WTC11 (cell line): ENCODE measurements around the gene RFC4. TPM values are rescaled to one million over a fixed set of nuclear protein-coding genes. Genes with fewer than 3 reads are reported as not detected.

Experiments
- ATAC-seq: fragments of 200-7000 bp; cut with Tn5 transposase; 2 replicates; pipeline ENCODE4 v1.10.0; 2021; ENCODE audit warnings: mild to moderate bottlenecking, moderate library complexity
- CTCF ChIA-PET: fragments of 300-600 bp; sonication (Branson Sonifier 250); formaldehyde crosslinking; loops from one replicate; lab custom pipeline; 2021; ENCODE audit warnings: antibody characterized with exemption; lab: Charles Lee
- POLR2A ChIA-PET: fragments of 350-600 bp; sonication (Branson Sonifier 250); formaldehyde crosslinking; loops from one replicate; lab custom pipeline; 2021; ENCODE audit warnings: antibody characterized with exemption; lab: Charles Lee
- DNase-seq: peaks from one replicate; pipeline ENCODE4 v3.0.0; 2021; ENCODE audit warnings: low spot score
- H3K27ac Mint-ChIP-seq: 2 replicates; pipeline ENCODE4 v1.8.0; 2021; ENCODE audit warnings: mixed read lengths
- H3K27me3 Mint-ChIP-seq: 2 replicates; pipeline ENCODE4 v1.8.0; 2021; ENCODE audit warnings: low read depth, mild to moderate bottlenecking, moderate library complexity, mixed read lengths
- H3K36me3 Mint-ChIP-seq: 2 replicates; pipeline ENCODE4 v1.8.0; 2021; ENCODE audit warnings: mixed read lengths
- H3K4me1 Mint-ChIP-seq: 2 replicates; pipeline ENCODE4 v1.8.0; 2022; ENCODE audit warnings: mixed read lengths
- H3K4me3 Mint-ChIP-seq: 2 replicates; pipeline ENCODE4 v1.8.0; 2021; ENCODE audit warnings: mild to moderate bottlenecking, moderate library complexity, mixed read lengths
- H3K9me3 Mint-ChIP-seq: 2 replicates; pipeline ENCODE4 v1.8.0; 2021; ENCODE audit warnings: mixed read lengths
- ATF1 ChIP-seq: sonication (generic); formaldehyde crosslinking; IDR thresholded peaks from 2 replicates; pipeline ENCODE4 v1.8.1; 2023; ENCODE audit warnings: mild to moderate bottlenecking, moderate library complexity, missing genetic modification reagents
- EMX1 ChIP-seq: fragments of 250-450 bp; sonication (Bioruptor Pico); IDR thresholded peaks from 2 replicates; pipeline ENCODE4 v1.8.0; 2021; ENCODE audit warnings: mild to moderate bottlenecking
- ETV6 ChIP-seq: sonication (generic); formaldehyde crosslinking; IDR thresholded peaks from 2 replicates; pipeline ENCODE4 v1.8.1; 2022; ENCODE audit warnings: mild to moderate bottlenecking, missing genetic modification reagents
- FOXK1 ChIP-seq: sonication (generic); formaldehyde crosslinking; IDR thresholded peaks from 2 replicates; pipeline ENCODE4 v1.8.0; 2022; ENCODE audit warnings: mild to moderate bottlenecking, moderate library complexity, missing genetic modification reagents
- JAZF1 ChIP-seq: fragments of 250-450 bp; sonication (Bioruptor Pico); IDR thresholded peaks from 2 replicates; pipeline ENCODE4 v1.9.0; 2021; ENCODE audit warnings: moderate library complexity, mild to moderate bottlenecking, inconsistent platforms
- JUN ChIP-seq: sonication (generic); formaldehyde crosslinking; IDR thresholded peaks from 2 replicates; pipeline ENCODE4 v1.8.0; 2023; ENCODE audit warnings: mild to moderate bottlenecking, missing genetic modification reagents
- MYBL2 ChIP-seq: sonication (generic); formaldehyde crosslinking; IDR thresholded peaks from 2 replicates; pipeline ENCODE4 v1.8.1; 2023; ENCODE audit warnings: mild to moderate bottlenecking, moderate library complexity, missing genetic modification reagents
- NFYB ChIP-seq: sonication (generic); formaldehyde crosslinking; conservative IDR thresholded peaks from 2 replicates; pipeline ENCODE4 v1.8.0; 2022; ENCODE audit warnings: low read depth, missing genetic modification reagents
- NR3C1 ChIP-seq: sonication (generic); formaldehyde crosslinking; conservative IDR thresholded peaks from 2 replicates; pipeline ENCODE4 v1.8.1; 2023; ENCODE audit warnings: low read depth, mild to moderate bottlenecking, missing genetic modification reagents
- SMAD4 ChIP-seq: sonication (generic); formaldehyde crosslinking; IDR thresholded peaks from 2 replicates; pipeline ENCODE4 v1.8.0; 2022; ENCODE audit warnings: mild to moderate bottlenecking, missing genetic modification reagents
- TEAD1 ChIP-seq: sonication (generic); formaldehyde crosslinking; IDR thresholded peaks from 2 replicates; pipeline ENCODE4 v1.8.0; 2022; ENCODE audit warnings: mild to moderate bottlenecking, missing genetic modification reagents
- ZNF138 ChIP-seq: sonication (generic); formaldehyde crosslinking; conservative IDR thresholded peaks from 2 replicates; pipeline ENCODE4 v1.8.1; 2022; ENCODE audit warnings: mild to moderate bottlenecking, moderate library complexity, missing genetic modification reagents
- ZNF232 ChIP-seq: sonication (generic); formaldehyde crosslinking; IDR thresholded peaks from 2 replicates; pipeline ENCODE4 v1.8.0; 2022; ENCODE audit warnings: mild to moderate bottlenecking, missing genetic modification reagents
- ZNF423 ChIP-seq: fragments of 250-450 bp; sonication (Bioruptor Pico); IDR thresholded peaks from 2 replicates; pipeline ENCODE4 v2.1.2; 2022; ENCODE audit warnings: mild to moderate bottlenecking, moderate library complexity
- ZNF671 ChIP-seq: fragments of 250-450 bp; sonication (Bioruptor Pico); IDR thresholded peaks from 2 replicates; pipeline ENCODE4 v1.8.0; 2021; ENCODE audit warnings: mild to moderate bottlenecking
- total RNA-seq: library from RNA; stranded (reverse); gene quantifications from 3 replicates; pipeline ENCODE4 v1.2.3, GENCODE V29; 2021
- TF ChIP-seq, protein P1 (sequence below): sonication (generic); formaldehyde crosslinking; IDR thresholded peaks from 2 replicates; pipeline ENCODE4 v1.8.0; 2023; ENCODE audit warnings: mild to moderate bottlenecking, missing genetic modification reagents
- TF ChIP-seq, protein P2 (sequence below): fragments of 250-450 bp; sonication (Bioruptor Pico); conservative IDR thresholded peaks from 2 replicates; pipeline ENCODE4 v1.9.0; 2021; ENCODE audit warnings: mild to moderate bottlenecking
- TF ChIP-seq, protein P3 (sequence below): sonication (generic); formaldehyde crosslinking; IDR thresholded peaks from 2 replicates; pipeline ENCODE4 v1.8.1; 2022; ENCODE audit warnings: low read depth, mild to moderate bottlenecking, moderate library complexity, missing genetic modification reagents, borderline replicate concordance
- TF ChIP-seq, protein P4 (sequence below): sonication (generic); formaldehyde crosslinking; IDR thresholded peaks from 2 replicates; pipeline ENCODE4 v1.8.0; 2022; ENCODE audit warnings: mild to moderate bottlenecking, missing genetic modification reagents
- TF ChIP-seq, protein P5 (sequence below): sonication (generic); formaldehyde crosslinking; IDR thresholded peaks from 2 replicates; pipeline ENCODE4 v1.8.1; 2022; ENCODE audit warnings: low read depth, missing genetic modification reagents, borderline replicate concordance
- TF ChIP-seq, protein P6 (sequence below): fragments of 250-450 bp; sonication (Bioruptor Pico); IDR thresholded peaks from 2 replicates; pipeline ENCODE4 v1.9.0; 2021; ENCODE audit warnings: mild to moderate bottlenecking, borderline replicate concordance

RFC4 gene
- total RNA-seq, 1 experiment from 2014 or later = 104 TPM

DNA sequence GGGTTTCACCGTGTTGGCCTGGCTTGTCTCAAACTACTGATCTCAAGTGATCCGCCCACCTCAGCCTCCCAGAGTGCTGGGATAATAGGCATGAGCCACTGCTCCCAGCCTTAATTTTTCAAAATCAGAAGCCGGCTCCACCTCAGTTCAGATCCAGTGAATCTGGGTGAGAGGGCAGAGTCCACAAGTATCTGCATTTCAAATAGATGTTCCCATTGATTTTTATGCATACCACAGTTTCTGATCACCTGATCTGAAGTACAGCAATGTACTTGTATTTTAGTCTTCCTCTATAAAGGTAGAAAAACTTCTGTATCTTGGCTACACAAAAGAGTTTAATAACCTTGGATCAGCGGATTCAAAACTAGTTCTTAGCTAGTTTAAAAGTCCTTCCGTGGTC lies 27.1 kb downstream of the RFC4 start (continued):
- TF ChIP-seq SMAD4 (CRISPR knock-in tag) (no peak), NR3C1 (CRISPR knock-in tag) (no peak), ZNF671 (CRISPR knock-in tag) (no peak), MYBL2 (CRISPR knock-in tag) (no peak), ZNF232 (CRISPR knock-in tag) (no peak), ZNF138 (no peak), EMX1 (CRISPR knock-in tag) (no peak), NFYB (no peak)
- TF ChIP-seq, protein P1, sequence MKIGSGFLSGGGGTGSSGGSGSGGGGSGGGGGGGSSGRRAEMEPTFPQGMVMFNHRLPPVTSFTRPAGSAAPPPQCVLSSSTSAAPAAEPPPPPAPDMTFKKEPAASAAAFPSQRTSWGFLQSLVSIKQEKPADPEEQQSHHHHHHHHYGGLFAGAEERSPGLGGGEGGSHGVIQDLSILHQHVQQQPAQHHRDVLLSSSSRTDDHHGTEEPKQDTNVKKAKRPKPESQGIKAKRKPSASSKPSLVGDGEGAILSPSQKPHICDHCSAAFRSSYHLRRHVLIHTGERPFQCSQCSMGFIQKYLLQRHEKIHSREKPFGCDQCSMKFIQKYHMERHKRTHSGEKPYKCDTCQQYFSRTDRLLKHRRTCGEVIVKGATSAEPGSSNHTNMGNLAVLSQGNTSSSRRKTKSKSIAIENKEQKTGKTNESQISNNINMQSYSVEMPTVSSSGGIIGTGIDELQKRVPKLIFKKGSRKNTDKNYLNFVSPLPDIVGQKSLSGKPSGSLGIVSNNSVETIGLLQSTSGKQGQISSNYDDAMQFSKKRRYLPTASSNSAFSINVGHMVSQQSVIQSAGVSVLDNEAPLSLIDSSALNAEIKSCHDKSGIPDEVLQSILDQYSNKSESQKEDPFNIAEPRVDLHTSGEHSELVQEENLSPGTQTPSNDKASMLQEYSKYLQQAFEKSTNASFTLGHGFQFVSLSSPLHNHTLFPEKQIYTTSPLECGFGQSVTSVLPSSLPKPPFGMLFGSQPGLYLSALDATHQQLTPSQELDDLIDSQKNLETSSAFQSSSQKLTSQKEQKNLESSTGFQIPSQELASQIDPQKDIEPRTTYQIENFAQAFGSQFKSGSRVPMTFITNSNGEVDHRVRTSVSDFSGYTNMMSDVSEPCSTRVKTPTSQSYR (CRISPR knock-in tag) = no peak
- TF ChIP-seq, protein P2, sequence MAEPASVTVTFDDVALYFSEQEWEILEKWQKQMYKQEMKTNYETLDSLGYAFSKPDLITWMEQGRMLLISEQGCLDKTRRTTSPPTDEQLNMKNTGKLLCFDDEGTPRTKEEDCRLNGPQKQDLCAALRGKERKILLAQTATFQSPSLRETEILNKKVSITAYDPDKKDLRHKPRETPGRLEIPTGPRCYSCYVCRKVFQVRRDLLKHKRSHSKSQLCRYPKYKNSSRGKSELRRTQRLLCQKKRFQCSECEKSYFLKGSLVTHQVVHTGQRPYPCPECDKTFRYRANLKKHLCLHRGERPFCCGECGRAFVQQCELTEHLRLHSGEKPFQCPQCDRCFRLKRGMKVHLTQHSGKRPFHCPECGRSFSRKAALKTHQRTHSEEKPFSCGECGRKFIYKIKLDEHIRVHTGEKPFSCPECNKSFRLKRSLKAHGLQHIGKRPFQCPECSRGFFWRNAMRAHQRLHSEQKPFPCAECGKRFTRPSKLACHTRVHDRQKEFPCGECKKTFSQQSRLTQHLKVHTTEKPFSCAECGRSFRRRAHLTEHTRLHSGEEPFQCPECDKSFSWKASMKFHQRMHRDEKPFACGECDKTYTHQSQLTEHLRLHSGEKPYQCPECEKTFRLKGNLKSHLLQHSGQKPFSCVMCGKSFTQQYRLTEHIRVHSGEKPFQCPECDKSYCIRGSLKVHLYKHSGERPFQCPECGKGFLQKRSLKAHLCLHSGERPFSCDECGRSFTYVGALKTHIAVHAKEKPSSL = no peak
- TF ChIP-seq, protein P3, sequence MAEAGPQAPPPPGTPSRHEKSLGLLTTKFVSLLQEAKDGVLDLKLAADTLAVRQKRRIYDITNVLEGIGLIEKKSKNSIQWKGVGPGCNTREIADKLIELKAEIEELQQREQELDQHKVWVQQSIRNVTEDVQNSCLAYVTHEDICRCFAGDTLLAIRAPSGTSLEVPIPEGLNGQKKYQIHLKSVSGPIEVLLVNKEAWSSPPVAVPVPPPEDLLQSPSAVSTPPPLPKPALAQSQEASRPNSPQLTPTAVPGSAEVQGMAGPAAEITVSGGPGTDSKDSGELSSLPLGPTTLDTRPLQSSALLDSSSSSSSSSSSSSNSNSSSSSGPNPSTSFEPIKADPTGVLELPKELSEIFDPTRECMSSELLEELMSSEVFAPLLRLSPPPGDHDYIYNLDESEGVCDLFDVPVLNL (CRISPR knock-in tag) = no peak
- TF ChIP-seq, protein P4, sequence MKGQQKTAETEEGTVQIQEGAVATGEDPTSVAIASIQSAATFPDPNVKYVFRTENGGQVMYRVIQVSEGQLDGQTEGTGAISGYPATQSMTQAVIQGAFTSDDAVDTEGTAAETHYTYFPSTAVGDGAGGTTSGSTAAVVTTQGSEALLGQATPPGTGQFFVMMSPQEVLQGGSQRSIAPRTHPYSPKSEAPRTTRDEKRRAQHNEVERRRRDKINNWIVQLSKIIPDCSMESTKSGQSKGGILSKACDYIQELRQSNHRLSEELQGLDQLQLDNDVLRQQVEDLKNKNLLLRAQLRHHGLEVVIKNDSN = no peak
- TF ChIP-seq, all 79 proteins: peak for 0

DNA sequence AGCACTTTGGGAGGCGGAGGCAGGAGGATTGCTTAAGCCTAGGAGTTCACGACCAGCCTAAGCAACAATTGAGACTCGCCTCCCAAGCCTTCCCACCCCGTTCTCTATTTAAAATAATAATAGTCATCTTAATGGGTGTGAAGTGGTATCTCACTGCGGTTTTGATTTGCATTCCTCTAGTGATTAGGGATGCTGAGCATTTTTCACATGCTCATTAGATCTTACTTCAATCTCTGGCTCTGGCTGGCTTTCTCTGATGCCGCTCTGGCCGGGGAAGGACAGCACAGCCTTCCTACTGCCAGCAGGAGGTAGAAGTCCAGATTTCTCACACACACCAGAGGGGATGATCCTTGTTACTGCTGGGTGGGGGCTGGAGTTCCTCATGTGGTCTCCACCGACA lies 30.3 kb downstream of the RFC4 start:
- TF ChIP-seq, protein P5, sequence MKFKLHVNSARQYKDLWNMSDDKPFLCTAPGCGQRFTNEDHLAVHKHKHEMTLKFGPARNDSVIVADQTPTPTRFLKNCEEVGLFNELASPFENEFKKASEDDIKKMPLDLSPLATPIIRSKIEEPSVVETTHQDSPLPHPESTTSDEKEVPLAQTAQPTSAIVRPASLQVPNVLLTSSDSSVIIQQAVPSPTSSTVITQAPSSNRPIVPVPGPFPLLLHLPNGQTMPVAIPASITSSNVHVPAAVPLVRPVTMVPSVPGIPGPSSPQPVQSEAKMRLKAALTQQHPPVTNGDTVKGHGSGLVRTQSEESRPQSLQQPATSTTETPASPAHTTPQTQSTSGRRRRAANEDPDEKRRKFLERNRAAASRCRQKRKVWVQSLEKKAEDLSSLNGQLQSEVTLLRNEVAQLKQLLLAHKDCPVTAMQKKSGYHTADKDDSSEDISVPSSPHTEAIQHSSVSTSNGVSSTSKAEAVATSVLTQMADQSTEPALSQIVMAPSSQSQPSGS (CRISPR knock-in tag) = no peak
- TF ChIP-seq FOXK1 = peak; percentile 33; the same call in 1 of the 2 replicates
- TF ChIP-seq SMAD4 (CRISPR knock-in tag) = no peak
- TF ChIP-seq ATF1 (CRISPR knock-in tag) = no peak
- peak; percentile 37; the same call in 1 of the 2 replicates for TF ChIP-seq TEAD1 (CRISPR knock-in tag)
- no peak for TF ChIP-seq JUN (CRISPR knock-in tag)
- TF ChIP-seq ETV6 (CRISPR knock-in tag) = peak; percentile 73; the same call in 1 of the 2 replicates
- 0 out of 2 replicates have a peak, but pooled peaks have one; percentile 11 for TF ChIP-seq ZNF423 (CRISPR knock-in tag)
- TF ChIP-seq, protein P6, sequence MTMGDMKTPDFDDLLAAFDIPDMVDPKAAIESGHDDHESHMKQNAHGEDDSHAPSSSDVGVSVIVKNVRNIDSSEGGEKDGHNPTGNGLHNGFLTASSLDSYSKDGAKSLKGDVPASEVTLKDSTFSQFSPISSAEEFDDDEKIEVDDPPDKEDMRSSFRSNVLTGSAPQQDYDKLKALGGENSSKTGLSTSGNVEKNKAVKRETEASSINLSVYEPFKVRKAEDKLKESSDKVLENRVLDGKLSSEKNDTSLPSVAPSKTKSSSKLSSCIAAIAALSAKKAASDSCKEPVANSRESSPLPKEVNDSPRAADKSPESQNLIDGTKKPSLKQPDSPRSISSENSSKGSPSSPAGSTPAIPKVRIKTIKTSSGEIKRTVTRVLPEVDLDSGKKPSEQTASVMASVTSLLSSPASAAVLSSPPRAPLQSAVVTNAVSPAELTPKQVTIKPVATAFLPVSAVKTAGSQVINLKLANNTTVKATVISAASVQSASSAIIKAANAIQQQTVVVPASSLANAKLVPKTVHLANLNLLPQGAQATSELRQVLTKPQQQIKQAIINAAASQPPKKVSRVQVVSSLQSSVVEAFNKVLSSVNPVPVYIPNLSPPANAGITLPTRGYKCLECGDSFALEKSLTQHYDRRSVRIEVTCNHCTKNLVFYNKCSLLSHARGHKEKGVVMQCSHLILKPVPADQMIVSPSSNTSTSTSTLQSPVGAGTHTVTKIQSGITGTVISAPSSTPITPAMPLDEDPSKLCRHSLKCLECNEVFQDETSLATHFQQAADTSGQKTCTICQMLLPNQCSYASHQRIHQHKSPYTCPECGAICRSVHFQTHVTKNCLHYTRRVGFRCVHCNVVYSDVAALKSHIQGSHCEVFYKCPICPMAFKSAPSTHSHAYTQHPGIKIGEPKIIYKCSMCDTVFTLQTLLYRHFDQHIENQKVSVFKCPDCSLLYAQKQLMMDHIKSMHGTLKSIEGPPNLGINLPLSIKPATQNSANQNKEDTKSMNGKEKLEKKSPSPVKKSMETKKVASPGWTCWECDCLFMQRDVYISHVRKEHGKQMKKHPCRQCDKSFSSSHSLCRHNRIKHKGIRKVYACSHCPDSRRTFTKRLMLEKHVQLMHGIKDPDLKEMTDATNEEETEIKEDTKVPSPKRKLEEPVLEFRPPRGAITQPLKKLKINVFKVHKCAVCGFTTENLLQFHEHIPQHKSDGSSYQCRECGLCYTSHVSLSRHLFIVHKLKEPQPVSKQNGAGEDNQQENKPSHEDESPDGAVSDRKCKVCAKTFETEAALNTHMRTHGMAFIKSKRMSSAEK (CRISPR knock-in tag) = no peak
- no peak for TF ChIP-seq JAZF1 (CRISPR knock-in tag)
- CTCF ChIA-PET = interaction anchor here (1.0 kb wide), 1 partner anchor 159 kb away, joined by 7 read pairs; no protein-coding TSS in a partner anchor

More for the DNA sequence above, 30.3 kb downstream of the RFC4 start:
- DNase-seq = peak; percentile 30
- Mint-ChIP-seq H3K9me3 (no peaks in the 10 kb centered on the region), H3K27me3 (peaks cover 42% of the 10 kb centered on the region), H3K36me3 (no peaks in the 10 kb centered on the region), H3K27ac (peak overlapping the region; percentile 65), H3K4me3 (peak overlapping the region; percentile 24; the same call in 1 of the 2 replicates), H3K4me1 (peaks cover 26% of the 10 kb centered on the region)
- POLR2A ChIA-PET = interaction anchor here (0.7 kb wide), 1 partner anchor 34 kb away, joined by 3 read pairs; no protein-coding TSS in a partner anchor
- ATAC-seq = peak; percentile 81
